Measurements from ENCODE around the gene KANSL1L.
A peak's percentile ranks its signal among the peaks of the same experiment; 100 is the strongest.

DNA sequence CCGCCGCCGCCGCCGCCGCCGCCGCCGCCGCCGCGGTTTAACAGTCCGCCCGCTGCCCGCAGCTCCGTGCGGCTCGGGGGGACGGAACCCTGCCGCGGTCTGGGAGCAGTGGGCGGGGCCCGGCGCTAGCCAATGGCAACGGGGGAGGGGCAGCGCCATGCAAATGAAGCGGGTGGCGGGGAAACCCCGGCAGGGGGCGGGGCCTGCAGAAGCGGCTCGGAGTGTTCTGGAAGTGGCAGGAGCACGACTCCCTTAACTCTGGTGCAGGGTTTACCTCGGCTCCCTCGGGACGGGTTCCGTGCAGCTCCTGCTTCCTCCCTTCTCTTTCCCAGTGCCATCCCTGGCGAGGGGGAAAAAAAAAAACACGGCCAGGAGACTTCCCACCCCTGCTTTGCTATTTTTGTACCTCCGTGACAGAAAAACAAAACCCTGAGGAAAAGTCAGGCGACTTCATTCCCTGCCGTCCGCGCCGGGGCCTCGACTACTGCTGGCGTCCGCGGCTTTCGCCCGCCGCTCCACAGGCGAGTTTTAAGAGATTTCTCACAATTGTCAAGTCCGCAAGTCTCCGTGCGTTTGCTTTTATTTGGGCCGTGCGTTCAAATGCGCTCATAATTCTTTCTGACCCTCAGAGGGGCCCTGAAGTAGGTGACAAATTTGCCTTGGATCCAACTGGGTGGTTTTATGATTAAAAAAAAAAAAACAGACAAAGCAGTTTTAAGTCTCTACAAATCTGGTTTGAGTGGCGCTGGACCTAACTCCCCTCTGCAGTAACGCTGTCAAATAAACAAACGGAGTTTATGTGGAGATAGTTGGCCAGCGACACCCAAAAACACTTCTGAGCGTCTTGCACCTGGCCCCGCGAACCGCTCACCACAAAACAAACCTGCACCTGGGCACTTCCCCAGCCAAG lies at the start of gene KANSL1L:
- no peak for TF ChIP-seq CTCF (IDR thresholded peaks at IDR 0.05; ENCODE audit: insufficient read depth, low read length)
- no peak for TF ChIP-seq GABPA (IDR thresholded peaks at IDR 0.05; ENCODE audit: low read depth)
- peak; percentile 22; the same call in 1 of the 2 replicates for TF ChIP-seq POLR2AphosphoS5 (IDR thresholded peaks at IDR 0.05; ENCODE audit: low read depth)
- TF ChIP-seq, protein P1, sequence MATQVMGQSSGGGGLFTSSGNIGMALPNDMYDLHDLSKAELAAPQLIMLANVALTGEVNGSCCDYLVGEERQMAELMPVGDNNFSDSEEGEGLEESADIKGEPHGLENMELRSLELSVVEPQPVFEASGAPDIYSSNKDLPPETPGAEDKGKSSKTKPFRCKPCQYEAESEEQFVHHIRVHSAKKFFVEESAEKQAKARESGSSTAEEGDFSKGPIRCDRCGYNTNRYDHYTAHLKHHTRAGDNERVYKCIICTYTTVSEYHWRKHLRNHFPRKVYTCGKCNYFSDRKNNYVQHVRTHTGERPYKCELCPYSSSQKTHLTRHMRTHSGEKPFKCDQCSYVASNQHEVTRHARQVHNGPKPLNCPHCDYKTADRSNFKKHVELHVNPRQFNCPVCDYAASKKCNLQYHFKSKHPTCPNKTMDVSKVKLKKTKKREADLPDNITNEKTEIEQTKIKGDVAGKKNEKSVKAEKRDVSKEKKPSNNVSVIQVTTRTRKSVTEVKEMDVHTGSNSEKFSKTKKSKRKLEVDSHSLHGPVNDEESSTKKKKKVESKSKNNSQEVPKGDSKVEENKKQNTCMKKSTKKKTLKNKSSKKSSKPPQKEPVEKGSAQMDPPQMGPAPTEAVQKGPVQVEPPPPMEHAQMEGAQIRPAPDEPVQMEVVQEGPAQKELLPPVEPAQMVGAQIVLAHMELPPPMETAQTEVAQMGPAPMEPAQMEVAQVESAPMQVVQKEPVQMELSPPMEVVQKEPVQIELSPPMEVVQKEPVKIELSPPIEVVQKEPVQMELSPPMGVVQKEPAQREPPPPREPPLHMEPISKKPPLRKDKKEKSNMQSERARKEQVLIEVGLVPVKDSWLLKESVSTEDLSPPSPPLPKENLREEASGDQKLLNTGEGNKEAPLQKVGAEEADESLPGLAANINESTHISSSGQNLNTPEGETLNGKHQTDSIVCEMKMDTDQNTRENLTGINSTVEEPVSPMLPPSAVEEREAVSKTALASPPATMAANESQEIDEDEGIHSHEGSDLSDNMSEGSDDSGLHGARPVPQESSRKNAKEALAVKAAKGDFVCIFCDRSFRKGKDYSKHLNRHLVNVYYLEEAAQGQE (IDR thresholded peaks at IDR 0.05; ENCODE audit: insufficient replicate concordance, low read depth), result no peak
- peak; percentile 48; the same call in 1 of the 2 replicates for TF ChIP-seq SPI1 (IDR thresholded peaks at IDR 0.05; ENCODE audit: borderline replicate concordance, low read depth)
